Measurements from ENCODE around the gene MORN4.

Gene MORN4

DNA sequence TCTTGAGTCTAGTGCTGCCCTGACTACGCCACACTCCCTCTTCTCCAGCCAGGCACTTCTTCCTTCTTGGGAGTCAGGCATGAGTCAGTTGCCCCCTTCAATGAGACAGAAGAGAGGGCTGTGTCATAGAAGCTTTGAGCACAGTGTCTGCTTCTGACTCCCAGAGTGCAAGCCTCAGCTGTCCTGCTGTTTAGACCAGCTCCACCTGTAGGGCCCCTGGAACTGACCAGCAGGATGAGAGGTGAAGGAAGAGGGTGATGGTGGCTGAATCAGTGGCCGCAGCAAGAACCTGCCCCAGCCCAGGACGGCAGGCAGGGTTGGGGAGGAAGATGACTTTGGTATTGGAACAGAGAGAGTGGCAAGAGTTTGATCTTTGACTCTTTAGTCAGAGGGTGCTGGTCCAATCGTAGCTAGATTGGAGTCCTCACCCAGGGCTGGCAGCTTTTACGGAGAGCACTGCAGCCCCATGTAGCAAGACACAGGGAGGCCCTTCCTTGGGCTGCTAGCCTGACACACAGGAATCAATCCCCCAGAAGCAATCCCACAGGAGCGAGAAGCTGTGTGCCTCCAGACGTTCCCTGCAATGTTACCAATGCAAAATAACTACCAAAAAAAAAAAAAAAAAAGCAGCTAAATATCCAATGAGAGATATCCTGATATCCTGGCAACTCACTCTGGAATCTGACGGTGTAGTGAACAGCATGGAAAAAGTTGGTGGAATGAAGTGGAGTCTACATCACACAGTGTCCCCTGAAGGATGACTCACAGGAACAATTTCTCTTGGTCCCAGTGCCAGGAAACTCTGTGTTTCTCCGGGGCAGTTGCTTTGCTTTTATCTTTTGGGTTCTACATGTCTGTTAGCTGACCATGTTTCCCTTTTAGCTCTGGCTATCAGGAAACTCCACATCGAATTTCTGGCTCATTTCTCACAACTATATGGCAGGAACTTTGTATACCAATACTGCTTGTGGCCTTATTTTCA is 36.9 kb downstream of the MORN4 start:
- FAIRE-seq: peak; percentile 98

DNA sequence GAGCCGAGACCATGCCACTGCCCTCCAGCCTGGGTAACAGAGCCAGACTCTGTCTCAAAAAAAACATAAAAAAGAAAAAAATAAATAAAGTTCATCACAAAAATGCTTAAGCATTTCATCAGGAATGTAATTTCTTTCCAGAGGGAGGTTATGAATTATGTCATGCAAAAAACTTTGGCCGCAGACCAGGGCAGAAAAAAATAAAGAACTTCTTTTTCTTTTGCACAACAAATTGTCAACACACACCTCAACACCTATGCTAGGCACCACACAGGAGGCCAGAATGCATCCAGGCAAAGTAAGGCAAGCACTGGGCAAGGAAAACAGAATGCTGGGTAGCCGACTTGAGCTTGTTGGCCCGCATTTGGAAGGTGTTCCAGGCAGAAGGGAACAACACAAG is 39.9 kb downstream of the MORN4 start:
- FAIRE-seq: no peak

DNA sequence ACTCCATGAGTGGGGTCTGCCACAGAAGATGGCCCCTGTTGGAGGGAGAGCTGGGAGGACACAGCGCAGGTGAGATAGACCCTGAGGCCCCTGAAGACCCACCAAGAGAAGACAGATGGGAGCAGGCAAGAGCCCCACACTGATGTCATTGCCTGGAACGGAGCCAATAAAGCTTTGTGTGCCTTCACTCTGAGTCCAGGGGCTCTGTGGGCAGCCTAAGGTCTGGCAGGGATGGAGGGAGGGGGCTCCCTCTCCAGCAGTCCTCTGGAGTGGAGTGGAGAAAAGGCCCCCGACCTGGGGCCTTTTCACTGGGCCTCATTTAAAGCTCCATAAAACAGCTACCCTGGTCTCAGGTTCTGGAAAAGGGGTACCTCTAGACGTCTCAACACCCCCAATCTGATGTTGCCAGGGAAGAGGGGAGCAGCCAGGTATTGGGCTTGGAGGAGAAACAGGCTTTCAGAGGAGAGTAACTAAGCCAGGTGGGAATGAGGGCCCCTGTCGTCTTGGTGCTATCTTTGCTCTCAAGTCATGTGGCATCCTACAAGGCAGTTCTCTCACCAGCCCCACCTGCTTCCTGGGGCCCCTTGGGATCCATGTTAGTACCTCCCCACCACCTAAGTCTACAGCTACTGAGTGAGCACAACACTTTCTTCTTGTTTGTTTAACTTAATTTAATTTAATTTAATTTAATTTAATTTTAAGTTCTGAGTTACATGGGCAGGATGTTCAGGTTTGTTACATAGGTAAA is 42.4 kb downstream of the MORN4 start:
- FAIRE-seq: no peak

DNA sequence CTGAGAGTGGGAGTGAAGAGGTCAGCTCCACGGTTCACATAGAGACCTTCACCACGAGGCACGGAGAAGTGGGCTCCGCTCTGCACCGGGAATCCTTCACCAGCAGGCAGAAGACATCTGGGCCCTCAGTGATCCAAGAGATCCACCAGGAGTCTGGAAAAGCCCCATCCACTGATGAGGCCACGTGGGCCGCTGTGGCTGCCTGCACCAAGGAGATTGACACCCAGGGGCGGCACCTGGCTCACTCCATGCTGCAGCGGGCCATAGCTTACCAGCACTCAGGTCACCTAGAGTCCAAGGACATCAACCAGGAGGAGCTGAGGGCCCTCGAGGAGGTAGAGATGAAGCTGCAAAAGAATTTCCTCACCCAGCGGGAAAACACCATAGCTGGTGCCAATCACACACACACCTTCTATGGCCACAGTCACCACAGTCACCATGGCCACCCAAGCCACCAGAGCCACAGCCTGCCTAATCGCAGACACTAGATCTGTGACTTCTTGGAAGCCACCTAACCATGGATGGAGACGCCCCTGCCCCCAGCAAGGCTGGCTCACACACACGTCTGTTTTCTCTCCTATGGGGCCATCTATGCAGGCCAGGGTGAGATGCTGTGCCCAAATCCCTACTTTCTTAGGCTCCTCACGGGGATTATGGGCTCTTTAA is 43.1 kb downstream of the MORN4 start:
- FAIRE-seq: no peak

DNA sequence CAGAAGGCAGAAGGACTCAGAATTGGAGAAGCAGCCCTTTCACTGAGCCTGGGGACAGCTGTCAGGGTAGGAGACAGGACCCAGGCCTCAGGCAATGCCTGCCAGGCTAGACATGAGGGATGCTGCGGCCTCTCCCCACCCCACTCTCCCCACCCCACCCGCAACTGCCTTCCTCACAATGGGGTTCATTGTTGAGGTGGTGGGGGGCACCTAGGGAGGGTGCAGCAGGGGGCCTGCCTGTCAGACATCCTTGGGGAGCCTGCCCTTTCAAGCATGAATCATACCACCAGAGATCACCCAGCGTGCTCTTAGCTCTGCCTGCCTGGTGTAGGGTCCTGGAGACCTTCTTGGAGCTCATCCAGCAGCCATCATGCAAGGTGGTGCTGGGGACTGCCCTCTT is 43.8 kb downstream of the MORN4 start, which contains the start of gene C10orf62:
Gene C10orf62 (plus strand): TSS at position 243 of the 400 bp plus-strand sequence. CDS start 177 bp downstream, outside the sequence.
- no peak for FAIRE-seq

DNA sequence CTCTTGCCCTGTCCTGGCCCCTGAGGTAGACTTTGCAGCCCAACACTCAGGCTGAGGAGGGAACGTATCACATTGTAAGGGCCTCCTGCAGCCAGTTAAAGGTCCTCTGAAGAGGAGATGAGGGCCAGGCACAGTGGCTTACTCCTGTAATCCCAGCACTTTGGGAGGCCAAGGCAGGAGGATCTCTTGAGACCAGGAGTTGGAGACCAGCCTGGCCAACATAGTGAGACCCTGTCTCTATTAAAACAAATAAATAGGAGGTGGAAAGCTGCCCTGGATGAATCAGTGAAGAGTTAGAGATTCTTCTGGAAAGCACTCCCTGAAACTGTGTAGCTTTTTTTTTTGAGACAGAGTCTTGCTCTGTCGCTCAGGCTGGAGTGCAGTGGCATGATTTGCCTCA is 46.1 kb downstream of the MORN4 start:
- FAIRE-seq: no peak

DNA sequence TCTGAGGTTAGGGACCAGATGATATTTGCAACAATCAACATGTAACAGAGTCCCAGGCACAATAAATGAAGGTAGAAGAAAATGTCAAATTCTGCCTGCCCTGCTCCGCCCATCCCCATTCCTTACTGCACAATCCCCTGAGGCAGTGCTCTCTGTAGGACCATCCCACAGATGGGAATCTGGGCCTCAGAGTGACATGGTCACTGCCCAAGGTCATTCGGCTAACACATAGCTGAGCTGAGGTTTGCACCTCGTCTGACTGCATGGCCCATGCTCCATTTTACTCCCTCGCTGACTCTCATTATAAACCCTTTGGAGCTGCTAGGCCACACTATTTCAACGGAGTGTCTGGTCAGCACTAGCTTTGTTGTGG is 47.9 kb downstream of the MORN4 start:
- FAIRE-seq: no peak

DNA sequence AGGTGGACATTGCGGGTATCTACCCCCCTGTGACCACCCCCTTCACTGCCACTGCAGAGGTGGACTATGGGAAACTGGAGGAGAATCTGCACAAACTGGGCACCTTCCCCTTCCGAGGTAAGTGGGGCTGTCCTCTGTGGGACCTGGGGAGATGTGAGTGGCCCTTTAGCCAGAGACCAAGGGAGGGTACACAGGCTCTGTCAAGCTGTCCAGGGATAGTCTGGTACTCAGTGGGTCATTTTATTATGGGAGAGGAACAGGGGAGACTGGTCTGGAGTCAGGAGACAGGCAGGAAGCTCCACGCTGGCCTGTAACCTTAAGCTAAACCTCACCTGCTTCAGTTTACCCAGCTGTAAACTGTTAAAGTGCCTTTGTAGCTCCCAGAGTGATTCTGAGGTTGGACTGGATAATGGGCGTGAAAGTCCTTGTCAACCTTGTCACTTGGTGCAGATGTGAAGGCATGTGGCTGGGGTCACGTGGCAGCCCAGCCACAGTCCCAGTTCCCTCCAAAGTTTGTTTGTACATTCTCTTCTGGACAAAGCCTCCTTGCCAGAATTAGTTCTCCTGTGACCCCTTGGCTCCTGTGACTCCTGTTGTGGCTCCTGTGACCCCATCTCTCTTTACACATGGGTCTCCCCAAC is 48.4 kb downstream of the MORN4 start:
- FAIRE-seq: no peak

DNA sequence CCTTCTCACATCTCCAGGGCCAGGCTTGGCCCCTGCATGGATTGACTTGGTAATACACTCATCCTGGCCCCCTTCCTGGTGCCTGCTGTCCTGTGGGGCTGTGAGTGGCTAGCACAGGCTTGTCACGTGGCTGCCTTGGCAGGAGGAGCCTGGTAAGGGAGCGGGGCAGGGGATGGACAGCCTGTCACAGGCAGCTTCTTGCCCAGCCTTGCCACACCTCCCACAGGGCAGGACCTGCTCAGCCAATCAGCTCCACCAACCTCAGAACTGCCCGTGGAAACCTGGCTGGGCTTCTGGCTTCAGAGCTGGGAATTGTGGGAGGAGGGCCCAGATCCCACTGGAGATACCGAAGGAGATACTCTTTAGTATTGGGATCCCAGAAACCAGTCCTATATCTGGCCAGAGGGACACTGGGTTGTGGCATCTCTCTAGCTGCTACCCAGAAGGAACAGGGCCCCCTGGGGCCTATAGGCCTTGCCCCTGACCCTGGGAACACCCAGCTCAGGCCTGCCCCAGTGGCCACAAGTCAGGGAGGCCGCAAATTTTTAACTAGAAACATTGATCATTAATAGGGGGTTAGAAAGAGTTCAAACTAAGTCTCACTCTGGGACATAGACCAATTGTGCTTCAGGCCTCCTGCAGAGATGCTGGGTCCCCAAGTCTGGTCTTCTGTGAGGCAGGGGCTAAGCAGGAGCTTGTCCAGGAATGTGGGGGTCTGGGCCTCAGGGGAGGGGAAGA is 49.1 kb downstream of the MORN4 start, which contains the start of gene HOGA1:
Gene HOGA1 (plus strand): TSS at position 330 of the 738 bp plus-strand sequence. CDS start 315 bp downstream, at position 645.
- peak; percentile 100 for FAIRE-seq

DNA sequence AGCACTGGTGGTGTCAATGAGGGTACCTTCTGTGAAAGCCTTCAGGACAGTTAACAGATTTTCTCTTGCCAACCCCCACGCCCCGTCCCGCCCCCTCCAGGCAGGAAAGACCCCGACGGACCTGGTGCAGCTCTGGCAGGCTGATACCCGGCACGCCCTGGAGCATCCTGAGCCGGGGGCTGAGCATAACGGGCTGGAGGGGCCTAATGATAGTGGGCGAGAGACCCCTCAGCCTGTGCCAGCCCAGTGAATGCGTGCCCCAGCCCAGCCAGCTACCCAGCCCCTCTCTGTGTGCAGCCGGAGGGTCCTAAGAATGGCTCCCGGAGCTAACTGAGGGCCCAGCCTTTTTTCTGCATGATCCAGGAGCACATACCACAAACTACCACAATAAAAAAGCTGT is 49.8 kb downstream of the MORN4 start:
- no peak for FAIRE-seq

DNA sequence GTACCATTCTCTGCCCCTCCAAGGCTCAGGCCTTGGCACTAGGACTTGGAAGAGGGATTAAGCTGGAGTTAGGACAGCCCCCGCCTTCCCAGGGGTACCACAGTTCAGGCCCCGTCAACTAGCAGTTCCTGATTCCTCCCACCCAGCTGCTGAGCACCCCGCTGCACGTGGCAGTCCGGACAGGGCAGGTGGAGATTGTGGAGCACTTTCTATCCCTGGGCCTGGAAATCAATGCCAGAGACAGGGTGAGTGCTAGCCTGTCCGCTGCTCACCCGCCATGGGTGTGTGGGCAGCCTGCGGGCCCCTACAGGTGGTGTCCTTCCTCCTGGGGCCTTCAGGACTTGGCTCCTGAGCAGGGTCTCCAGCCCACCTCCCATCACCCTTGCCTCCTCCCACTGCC is 51.1 kb downstream of the MORN4 start:
- no peak for FAIRE-seq

DNA sequence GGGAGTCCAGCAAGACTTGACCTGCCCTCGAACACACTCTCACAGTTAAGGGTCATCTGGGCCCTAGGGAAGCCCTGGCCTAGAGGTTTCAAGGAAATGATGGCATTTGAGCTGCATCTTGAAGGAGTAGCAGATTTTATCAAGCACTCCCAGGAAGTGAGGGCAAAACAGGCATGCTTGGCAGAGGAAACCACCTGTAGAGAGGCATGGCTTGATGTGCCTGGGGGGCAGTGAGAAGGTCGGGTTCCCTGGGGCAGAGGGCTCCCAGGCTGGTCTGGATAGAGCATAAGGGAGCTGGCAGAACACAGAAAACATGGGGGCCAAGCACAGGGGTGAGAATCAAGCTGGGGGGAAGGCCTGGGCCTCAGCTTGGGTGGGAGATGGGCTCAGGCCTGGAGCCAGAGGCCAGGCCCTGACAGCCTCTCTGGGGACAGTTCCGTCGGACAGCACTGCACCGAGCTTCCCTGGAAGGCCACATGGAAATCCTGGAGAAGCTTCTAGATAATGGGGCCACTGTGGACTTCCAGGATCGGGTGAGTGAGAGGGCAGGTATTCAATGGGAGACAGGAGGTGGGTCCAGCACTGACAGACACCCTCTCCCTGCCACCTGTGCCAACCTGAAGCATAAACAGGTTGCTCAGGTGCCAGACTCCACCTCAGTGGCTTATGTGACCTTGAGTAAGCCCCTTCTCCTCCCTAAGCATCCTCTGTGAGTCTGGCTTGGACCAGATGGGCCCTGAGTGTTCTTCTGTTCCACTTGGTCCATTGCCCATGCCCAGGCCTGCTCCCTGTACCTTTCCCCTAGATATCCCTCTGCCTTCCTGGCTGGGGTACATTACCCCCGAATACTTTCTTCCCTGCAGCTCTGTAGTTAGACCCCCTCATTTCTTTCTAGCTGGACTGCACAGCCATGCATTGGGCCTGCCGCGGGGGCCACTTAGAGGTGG is 52.6 kb downstream of the MORN4 start:
- FAIRE-seq: no peak

DNA sequence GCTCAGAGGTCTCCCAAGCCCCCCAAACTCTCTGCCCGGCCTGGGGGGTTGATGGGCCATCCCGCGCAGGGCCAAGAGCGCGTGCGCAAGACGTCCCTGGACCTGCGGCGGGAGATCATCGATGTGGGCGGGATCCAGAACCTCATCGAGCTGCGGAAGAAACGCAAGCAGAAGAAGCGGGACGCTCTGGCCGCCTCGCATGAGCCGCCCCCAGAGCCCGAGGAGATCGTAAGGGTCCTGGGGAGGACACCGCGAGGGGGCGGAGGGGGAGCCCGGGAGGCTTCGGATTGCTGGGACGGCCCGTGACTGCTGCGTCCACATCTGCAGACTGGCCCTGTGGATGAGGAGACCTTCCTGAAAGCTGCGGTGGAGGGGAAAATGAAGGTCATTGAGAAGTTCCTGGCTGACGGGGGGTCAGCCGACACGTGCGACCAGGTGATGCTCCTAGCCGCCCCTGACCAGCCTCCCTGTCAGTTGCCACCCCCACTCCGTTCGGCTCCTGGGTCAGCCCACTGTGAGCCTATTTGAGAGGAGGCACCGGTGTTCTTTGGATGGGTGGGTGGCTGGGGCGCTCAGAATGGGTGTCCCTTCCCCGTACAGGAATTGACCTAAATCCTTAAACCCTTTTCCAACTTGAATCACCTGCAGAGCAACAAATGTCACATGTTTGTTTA is 55.0 kb downstream of the MORN4 start:
- no peak for FAIRE-seq

DNA sequence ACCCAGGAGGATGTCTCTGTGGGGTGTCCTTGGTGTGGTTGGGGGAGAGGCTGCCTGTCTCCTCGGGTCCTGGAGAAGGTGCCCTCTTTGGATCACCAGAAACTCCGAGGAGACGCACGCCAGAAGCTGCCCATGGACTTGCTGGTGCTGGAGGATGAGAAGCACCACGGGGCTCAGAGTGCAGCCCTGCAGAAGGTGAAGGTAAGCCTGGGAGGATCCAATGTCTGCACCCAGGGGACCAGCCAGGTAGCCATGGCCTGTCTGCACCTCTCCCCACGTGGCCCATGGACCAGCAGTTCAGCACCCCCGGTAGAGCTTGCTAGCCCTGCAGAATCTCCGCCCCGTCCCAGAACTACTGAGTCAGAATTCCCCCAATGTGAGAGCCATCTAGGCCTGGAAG is 55.6 kb downstream of the MORN4 start:
- no peak for FAIRE-seq

DNA sequence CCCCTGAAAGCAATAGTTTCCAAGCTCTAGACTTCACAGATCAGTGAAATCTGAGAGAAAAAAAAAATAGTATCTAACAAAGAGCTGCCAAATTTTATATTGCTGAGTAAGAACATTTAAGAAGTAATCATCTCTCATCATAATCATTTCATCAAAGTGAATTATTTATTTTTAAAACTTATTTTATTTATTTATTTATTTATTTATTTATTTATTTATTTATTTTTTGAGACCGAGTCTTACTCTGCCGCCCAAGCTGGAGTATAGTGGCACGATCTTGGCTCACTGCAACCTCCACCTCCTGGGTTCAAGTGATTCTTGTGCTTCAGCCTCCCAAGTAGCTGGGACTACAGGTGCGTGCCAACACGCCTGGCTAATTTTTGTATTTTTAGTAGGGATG is 56.8 kb downstream of the MORN4 start:
- peak; percentile 62 for FAIRE-seq

DNA sequence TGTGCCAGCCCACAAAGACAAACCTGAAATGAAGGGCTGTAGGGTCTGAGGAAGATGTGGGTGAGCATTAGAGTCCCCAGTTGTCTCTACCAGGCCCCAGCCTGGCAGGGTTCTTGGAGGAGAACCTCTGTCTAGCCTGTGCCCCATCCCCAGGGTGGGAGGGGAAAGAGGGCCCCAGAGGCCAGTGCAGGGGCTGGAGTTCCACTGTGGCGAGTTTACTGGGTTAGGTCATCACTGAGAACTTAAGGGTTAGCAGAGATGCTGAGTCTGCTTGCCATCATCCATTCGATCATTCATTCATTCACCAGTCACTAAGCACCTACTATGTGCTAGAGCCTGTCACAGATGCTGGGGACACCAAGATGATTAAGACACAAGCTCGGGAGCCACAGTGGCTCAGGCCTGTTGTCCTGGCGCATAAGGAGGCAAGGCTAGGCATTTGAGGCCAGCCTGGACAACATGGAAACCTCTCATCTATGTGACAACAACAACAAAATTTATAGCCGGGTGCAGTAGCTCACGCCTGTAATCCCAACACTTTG is 58.1 kb downstream of the MORN4 start:
- no peak for FAIRE-seq

DNA sequence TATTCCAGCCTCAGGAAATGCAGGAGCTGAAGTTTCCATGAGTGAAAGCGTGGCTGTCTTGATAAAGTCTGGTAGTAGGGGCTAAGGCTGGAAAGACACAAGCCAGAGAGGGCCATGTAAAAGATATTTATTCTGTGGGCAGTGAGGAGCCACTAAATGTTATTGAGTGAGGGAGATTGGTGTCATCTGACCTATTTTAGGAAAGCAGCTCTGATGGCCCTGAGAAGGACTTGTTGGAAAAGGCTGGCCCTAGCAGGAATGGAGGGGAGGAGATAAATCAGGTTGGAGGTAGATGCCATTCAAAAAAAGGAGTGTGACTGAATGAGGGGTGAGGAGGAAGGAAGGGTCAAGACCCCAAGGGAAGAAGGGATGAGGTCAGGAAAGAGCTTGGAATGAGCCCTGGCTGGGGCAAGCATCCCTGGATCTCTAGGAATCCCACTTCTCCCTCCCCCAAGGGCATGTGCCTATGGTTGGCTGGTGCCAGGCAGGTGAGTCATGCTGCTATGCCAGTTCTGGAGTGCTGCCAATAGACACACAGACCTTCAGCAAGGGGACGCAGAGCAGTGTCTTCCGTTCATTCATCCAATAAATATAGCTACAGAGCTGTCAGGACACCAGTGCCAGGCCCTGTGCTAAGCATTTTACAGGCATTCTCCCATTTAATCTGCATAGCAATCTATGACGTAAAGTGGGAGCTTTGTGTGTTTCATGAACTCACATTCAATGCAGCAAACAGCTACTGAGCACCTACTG is 58.8 kb downstream of the MORN4 start:
- no peak for FAIRE-seq

DNA sequence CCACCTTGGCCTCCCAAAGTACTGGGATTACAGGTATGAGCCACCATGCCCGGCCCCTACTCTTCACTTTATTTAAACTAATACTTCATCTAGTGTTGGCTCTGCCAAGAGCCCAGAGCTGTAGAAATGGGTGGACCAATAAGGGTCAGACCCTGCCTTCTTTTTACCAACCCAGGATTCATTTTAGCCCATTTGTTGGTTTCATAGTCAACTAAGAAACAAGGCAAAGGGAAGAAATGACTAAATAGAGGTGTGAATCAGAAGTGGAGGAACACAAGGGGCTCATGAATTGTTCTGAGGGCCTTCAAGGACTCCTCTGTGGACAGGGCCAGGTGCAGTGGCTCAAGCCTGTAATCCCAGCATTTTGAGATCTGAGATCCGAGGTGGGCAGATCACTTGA is 59.6 kb downstream of the MORN4 start:
- FAIRE-seq: no peak

DNA sequence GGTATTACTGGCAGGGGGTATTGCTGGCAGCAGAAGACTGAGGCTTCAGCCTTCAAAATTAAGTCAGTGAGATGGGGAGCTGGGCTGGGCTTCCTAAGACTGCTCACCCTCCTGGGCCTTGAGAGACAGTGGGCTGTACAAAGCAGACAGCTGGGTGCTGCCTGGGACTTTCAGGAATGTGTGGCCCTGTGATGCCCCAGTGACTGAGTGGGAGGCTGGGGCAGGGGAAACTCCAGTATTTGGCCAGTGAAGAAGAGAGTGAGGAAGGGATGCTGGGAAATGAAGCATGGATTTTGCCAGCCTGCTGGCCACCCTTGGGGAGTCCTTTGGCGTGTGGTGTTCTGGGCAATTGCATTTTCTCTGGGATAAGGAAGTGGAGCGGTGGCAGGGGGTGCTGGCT is 60.3 kb downstream of the MORN4 start:
- FAIRE-seq: no peak
